ENCODE data around the gene GGTLC2. TPM values are rescaled to one million over a fixed set of nuclear protein-coding genes. Genes with fewer than 3 reads are reported as not detected.
"Not testable (repeated sequence)": the region's sequence is repeated elsewhere in the genome, so short reads cannot be mapped to it uniquely, and the experiment has no call there.

The GGTLC2 gene
- total RNA-seq, 1 donor from 2014 or later, result not detected

GRCh38 chr22:22669093-22669492 is 24.7 kb downstream of the GGTLC2 start:
- no peak for DNase-seq (ENCODE audit: low spot score)

DNA sequence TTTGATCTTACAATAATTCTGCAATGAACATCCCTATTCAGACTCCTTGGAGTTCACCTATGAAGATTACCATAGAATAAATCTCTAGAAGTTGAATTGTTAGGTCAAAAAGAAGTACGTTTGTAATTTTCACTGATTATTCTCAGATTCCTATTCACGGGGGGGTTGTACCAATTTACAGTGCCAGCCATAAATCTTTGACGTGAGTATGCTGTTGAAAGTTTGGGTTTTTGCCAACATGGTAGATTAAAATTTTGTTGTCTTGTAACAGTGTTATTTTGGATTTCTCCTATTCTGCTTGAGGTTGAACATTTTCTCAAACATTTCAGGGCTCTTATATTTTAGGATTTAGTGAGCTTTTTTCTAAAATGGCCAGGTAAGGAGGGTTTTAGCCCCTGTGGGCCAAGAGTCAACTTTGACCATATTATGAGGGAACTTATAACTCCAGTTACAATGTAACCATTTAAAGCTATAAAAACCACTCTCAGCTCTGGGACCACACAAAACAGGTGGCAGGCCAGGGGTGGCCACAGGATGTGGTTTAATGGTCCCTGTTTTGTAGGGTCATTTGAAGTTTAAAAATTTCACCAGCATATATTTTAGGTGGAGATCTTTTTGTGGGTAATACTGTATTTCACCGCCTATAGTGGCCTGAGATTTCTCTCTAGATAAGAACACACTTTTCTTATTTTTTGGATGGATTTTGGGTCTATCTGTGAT is 25.8 kb downstream of the GGTLC2 start:
- DNase-seq (ENCODE audit: low spot score), result no peak

- DNase-seq (ENCODE audit: low spot score), result no peak
These were observed 27.1 kb downstream of the GGTLC2 start for GRCh38 chr22:22671506-22671905.

- no peak for DNase-seq (ENCODE audit: low spot score)
These were observed 28.7 kb downstream of the GGTLC2 start for GRCh38 chr22:22673099-22673498.

GRCh38 chr22:22673628-22674027 is 29.2 kb downstream of the GGTLC2 start:
- DNase-seq (ENCODE audit: low spot score), result no peak

- DNase-seq (ENCODE audit: low spot score), result no peak
These were observed 30.1 kb downstream of the GGTLC2 start for GRCh38 chr22:22674467-22674866.

DNA sequence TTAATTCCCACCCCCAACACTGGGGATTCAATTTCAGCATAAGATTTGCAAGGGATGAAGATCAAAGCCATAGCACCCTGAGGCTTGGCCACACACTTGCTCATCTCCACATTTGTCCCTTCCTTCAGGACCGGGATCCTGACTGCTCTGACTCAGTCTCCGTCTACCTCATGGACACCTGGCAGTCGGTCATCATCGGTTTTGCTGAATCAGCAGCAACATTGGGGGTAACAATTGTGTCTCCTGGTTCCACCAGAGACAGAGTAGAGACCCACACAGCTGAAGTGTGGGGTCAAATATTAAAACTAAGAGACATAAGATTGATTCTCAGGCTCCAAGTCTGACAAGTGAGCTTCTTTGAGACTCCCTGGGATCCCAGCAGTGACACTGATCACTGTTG is 34.6 kb downstream of the GGTLC2 start:
- no peak for DNase-seq (ENCODE audit: low spot score)

GRCh38 chr22:22680396-22680795 is 36.0 kb downstream of the GGTLC2 start:
- DNase-seq (ENCODE audit: low spot score), result no peak

- DNase-seq (ENCODE audit: low spot score), result no peak
These were observed 36.9 kb downstream of the GGTLC2 start for GRCh38 chr22:22681221-22681739.

DNA sequence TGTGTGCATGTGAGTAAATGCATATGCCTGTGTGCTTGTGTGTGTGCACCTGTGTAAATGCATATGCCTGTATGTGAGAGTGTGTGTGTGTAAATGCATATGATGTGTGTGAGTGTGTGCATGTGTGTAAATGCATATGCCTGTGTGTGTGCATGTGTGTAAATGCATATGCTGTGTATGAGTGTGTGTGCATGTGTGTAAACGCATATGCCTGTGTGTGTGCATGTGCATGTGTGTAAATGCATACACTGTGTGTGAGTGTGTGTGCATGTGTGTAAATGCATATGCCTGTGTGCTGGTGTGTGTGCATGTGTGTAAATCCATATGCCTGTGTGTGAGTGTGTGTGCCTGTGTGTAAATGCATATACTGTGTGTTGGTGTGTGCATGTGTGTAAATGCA is 37.8 kb downstream of the GGTLC2 start:
- no peak for DNase-seq (ENCODE audit: low spot score)

DNA sequence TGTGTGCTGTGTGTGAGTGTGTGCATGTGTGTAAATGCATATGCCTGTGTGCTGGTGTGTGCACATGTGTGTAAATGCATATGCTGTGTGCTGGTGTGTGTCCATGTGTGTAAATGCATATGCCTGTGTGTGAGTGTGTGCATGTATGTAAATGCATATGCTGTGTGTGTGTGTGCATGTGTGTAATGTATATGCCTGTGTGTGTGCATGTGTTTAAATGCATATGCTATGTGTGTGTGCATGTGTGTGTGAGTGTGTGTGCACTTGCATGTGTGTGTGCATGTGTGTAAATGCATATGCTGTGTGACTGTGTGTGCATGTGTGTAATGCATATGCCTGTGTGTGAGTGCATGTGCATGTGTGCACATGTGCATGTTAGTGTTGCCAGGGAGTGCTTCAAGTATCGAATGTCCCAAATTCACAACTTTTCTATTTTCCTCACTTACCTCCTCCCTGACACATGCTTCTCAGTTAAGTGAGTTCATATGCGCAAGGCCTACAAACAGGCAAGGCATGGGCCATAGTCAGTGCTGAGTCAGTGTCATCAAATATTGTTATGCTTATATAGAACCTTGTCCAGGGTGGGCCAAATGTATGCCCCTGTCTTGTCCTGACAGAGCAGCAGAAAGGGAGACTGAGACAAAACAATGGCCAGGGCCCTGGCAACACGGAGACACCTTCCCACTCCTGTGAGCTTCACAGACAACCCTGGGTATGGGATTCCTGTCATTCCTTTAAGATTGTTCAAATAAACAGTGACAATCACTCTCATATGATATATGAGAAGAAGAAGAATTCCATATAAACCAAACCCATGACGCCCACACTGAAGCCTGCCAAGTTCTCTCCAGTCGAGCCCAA is 38.6 kb downstream of the GGTLC2 start:
- DNase-seq (ENCODE audit: low spot score), result no peak

DNA sequence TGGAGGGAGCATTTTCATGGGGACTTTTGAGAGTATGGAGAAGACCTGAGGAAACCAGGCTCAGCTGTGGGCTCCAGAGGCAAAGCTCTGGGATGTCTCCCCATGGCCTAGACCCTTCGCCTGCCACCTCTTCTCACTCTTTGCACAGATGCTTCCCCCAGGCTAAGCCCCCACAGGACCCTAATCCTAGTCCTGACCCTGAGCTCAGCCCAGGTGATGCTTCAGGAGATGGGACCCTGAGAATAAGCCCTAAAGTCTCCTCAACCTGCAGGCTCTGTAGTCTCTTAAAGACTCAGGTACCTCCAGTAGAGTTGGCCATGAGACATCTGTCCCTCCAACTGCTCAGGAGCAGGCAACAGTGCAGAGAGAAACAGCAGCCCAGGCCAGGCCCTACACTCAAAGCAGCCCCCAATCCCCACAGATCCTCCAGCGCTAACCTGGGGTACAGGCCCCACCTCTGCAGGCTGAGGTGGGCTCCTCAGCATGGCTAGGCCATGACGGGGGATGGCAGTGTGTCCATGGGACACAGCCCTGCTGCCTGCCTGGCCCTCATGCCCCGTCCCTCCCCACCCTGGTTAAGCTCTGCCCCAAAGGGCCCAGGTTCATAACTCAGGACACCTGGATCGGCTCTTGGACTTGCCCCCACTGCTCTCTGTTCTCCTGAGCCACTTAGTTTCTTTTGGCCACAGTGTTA is 39.4 kb downstream of the GGTLC2 start:
- DNase-seq (ENCODE audit: low spot score), result no peak

DNA sequence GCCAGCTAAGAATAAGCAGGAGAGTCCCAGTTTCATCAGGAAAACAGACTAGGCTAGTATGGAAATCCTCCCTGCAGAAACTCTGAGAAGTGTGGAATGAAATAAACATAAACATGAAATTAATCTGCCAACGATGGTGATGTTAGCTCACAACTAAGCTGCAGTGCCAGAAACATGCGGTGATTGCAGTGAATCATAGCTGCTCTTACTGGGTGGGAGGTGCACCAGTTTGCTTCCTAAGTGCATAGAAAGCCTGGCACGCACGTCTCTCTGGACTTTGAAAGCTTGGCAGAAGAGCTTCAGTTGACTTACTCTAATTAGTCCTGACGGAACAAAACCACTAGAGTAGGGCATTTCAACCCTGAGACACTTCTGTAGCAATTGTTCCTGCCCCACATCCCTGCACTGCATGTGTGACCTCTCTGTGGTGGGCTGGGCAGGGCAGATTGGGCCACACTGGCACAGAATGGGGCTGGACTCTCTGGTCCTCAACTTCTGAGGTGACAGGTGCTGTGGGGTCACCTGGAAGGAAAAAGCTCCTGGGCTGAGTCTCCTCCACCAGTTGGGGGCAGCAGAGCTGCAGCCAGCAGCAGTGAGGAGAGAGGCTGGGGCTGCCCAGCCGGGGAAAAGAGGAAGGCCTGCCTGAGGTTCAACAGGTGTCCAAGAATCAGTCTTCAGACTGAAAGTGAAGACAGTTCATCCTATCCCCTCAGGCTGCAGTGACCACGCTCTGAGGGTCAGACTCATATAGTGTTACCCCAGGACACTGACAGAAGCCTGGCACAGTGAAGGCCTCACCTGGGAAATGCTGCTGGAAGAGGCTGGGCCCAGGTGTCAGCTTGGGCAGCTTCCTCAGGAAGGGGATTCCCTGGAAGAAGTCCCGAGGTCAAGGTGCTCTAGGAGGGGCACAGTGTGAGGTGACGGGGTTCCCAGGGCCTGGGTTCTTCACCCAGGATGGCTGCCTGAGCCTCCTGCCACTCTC is 40.5 kb downstream of the GGTLC2 start:
- DNase-seq (ENCODE audit: low spot score), result peak; percentile 75

- no peak for DNase-seq (ENCODE audit: low spot score)
These were observed 41.2 kb downstream of the GGTLC2 start for GRCh38 chr22:22685586-22685985.

GRCh38 chr22:22686202-22687115 is 42.0 kb downstream of the GGTLC2 start:
- not testable (repeated sequence) for DNase-seq (ENCODE audit: low spot score)

- DNase-seq (ENCODE audit: low spot score), result peak; percentile 60
These were observed 43.5 kb downstream of the GGTLC2 start for GRCh38 chr22:22687638-22688500.

- DNase-seq (ENCODE audit: low spot score), result no peak
These were observed 45.4 kb downstream of the GGTLC2 start for GRCh38 chr22:22689621-22690345.

DNA sequence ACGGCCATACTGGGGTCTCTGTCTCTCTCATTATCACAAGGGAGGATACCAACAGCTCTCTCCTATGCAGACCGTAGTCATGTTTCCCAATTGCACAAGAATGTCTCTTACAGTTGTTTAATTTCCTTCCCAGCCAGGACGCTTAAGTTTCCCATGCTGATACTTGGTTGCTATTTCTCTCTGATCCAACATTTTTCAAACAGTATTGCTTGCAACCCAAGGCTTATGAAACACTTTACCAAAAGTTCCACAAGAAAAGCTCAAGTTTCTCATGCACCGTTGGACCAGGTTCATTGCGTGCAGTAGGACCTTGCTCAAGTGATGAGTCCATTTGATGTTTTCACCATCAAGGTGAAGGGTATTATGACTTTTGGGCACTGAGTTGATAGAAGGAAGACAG is 46.6 kb downstream of the GGTLC2 start:
- DNase-seq (ENCODE audit: low spot score), result no peak
